Fibroblast of villous mesenchyme (primary cell): ENCODE data around the gene KANK2. TPM values are rescaled to one million over a fixed set of nuclear protein-coding genes. Genes with fewer than 3 reads are reported as not detected.

Experiments used
- DNase-seq: peaks from one replicate; pipeline ENCODE4 v3.0.0-alpha.2; 2010; ENCODE audit warnings: low read depth
- H3K4me3 ChIP-seq: 2 replicates; pipeline ENCODE4 v1.5.1; 2011; ENCODE audit warnings: low read depth, mild to moderate bottlenecking, low read length
- CTCF ChIP-seq: IDR thresholded peaks from 2 replicates; pipeline ENCODE4 v1.5.1; 2012; ENCODE audit warnings: low read depth, mild to moderate bottlenecking, low read length; ENCODE audit not compliant: insufficient read depth
- total RNA-seq: library from RNA; depleted of rRNA; stranded (reverse); fragments of >200 nt; gene quantifications from 2 replicates; pipeline ENCODE4 v1.2.3, GENCODE V29; 2012

The KANK2 gene
- total RNA-seq, 1 donor: 253 TPM

- DNase-seq: no peak
- H3K4me3 ChIP-seq: no peak overlapping the region
- TF ChIP-seq CTCF: no peak
Measured at GRCh38 chr19:11225815-11226214, 28.5 kb upstream of the KANK2 start.

- DNase-seq: no peak
- no peak overlapping the region for H3K4me3 ChIP-seq
- no peak for TF ChIP-seq CTCF
Measured at GRCh38 chr19:11225172-11225571, 27.8 kb upstream of the KANK2 start.

GRCh38 chr19:11224429-11224828 is 27.1 kb upstream of the KANK2 start:
- DNase-seq: no peak
- no peak overlapping the region for H3K4me3 ChIP-seq
- TF ChIP-seq CTCF: no peak

GRCh38 chr19:11223200-11223599 is 25.9 kb upstream of the KANK2 start:
- no peak for DNase-seq
- TF ChIP-seq CTCF: no peak
- H3K4me3 ChIP-seq: no peak overlapping the region

GRCh38 chr19:11221082-11221598 is 23.8 kb upstream of the KANK2 start:
- H3K4me3 ChIP-seq: no peak overlapping the region
- no peak for DNase-seq
- TF ChIP-seq CTCF: no peak

GRCh38 chr19:11214387-11214786 is 17.0 kb upstream of the KANK2 start:
- no peak overlapping the region for H3K4me3 ChIP-seq
- TF ChIP-seq CTCF: no peak
- DNase-seq: no peak

GRCh38 chr19:11210656-11210928 is 13.2 kb upstream of the KANK2 start:
- H3K4me3 ChIP-seq: no peak overlapping the region
- no peak for DNase-seq
- no peak for TF ChIP-seq CTCF
